Karpas-422 (cell line): ENCODE measurements around the gene GPD1. TPM values are rescaled to one million over a fixed set of nuclear protein-coding genes. Genes with fewer than 3 reads are reported as not detected.

ENCODE experiments used
- DNase-seq: peaks from one replicate; pipeline ENCODE4 v3.0.0-alpha.2; 2015
- H2AFZ ChIP-seq: fragments of 200-600 bp; sonication (generic); 2 replicates; pipeline ENCODE4 v1.6.1; 2014; ENCODE audit warnings: antibody characterized with exemption, low read length, mixed read lengths
- H3K27ac ChIP-seq: fragments of 200-600 bp; sonication (generic); 2 replicates; pipeline ENCODE4 v1.5.1; 2014; ENCODE audit warnings: mild to moderate bottlenecking, low read length, moderate library complexity
- H3K27me3 ChIP-seq: fragments of 200-600 bp; sonication (generic); 2 replicates; pipeline ENCODE4 v1.6.1; 2014; ENCODE audit warnings: low read length, mixed read lengths
- H3K36me3 ChIP-seq: fragments of 200-600 bp; sonication (generic); 2 replicates; pipeline ENCODE4 v1.6.1; 2014; ENCODE audit warnings: low read length, mixed read lengths; ENCODE audit not compliant: insufficient read depth
- H3K4me1 ChIP-seq: fragments of 200-600 bp; sonication (generic); 2 replicates; pipeline ENCODE4 v1.6.1; 2014; ENCODE audit warnings: mild to moderate bottlenecking, low read length, mixed read lengths
- H3K4me2 ChIP-seq: fragments of 200-600 bp; sonication (generic); 2 replicates; pipeline ENCODE4 v1.6.1; 2014; ENCODE audit warnings: low read length, low read depth, mild to moderate bottlenecking; ENCODE audit not compliant: poor library complexity, severe bottlenecking
- H3K4me3 ChIP-seq: fragments of 200-600 bp; sonication (generic); 2 replicates; pipeline ENCODE4 v1.5.1; 2014; ENCODE audit warnings: mild to moderate bottlenecking, antibody characterized with exemption, low read length, mixed read lengths
- H3K79me2 ChIP-seq: fragments of 200-600 bp; sonication (generic); 2 replicates; pipeline ENCODE4 v1.6.1; 2014; ENCODE audit warnings: mild to moderate bottlenecking, low read length, mixed read lengths
- H3K9ac ChIP-seq: fragments of 200-600 bp; sonication (generic); 2 replicates; pipeline ENCODE4 v1.6.0; 2014; ENCODE audit warnings: low read length
- H3K9me2 ChIP-seq: fragments of 200-600 bp; sonication (generic), shearing (Covaris generic); replicated peaks from 2 replicates; pipeline ENCODE4 v1.6.0; 2014; ENCODE audit warnings: mild to moderate bottlenecking, low read length, moderate library complexity; ENCODE audit not compliant: insufficient read depth
- H3K9me3 ChIP-seq: fragments of 300-700, 200-600 bp; sonication (generic); 2 replicates; pipeline ENCODE4 v1.6.1; 2014; ENCODE audit warnings: low read length, mixed read lengths
- H4K20me1 ChIP-seq: fragments of 200-600 bp; sonication (generic); 2 replicates; pipeline ENCODE4 v1.6.1; 2014; ENCODE audit warnings: mild to moderate bottlenecking, antibody characterized with exemption, low read length, low read depth; ENCODE audit not compliant: insufficient read depth
- total RNA-seq: library from RNA; depleted of rRNA; stranded (reverse); fragments of >200 nt; shearing (Covaris generic); gene quantifications from 2 replicates; pipeline ENCODE4 v1.2.3, GENCODE V29; 2014; ENCODE audit warnings: low replicate concordance

Gene GPD1
- total RNA-seq, 1 experiment from 2014 or later = 1.0 TPM

- peaks cover 8% of the 10 kb centered on the region; the same call in 1 of the 2 replicates for H3K36me3 ChIP-seq
- no peaks in the 10 kb centered on the region for H3K27me3 ChIP-seq
- no peaks in the 10 kb centered on the region for H3K79me2 ChIP-seq
- H3K4me1 ChIP-seq = peaks cover 54% of the 10 kb centered on the region
- DNase-seq = no peak
- no peak overlapping the region for H2AFZ ChIP-seq
- no peak overlapping the region for H3K4me3 ChIP-seq
- no peak overlapping the region for H3K9ac ChIP-seq
- H3K27ac ChIP-seq = no peak overlapping the region
- H4K20me1 ChIP-seq = no peaks in the 10 kb centered on the region
- H3K9me3 ChIP-seq = no peaks in the 10 kb centered on the region
- H3K4me2 ChIP-seq = no peak overlapping the region
- no peaks in the 10 kb centered on the region for H3K9me2 ChIP-seq
Observed at GRCh38 chr12:50105913-50106450, 2.2 kb downstream of the GPD1 start.

DNA sequence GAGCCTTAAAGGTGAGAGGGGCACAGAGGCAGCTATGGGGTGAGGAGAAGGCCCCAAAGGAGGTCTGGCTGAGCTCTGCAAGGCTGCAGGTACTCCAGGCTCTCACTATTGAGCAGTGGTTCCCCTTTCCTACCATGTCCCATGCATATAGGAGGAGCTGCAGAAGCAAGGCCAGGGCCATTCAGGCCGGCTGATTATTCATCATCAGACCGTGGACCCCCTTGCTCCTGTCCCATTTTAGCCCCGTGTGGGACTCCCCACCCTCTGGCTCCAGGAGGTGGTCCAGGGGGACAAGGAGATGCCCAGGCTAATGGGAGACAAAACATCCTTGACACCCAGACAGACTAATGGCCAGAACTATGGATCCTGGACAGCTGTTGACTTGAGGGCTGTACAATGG, 3.1 kb downstream of the GPD1 start:
- H3K79me2 ChIP-seq = no peaks in the 10 kb centered on the region
- H2AFZ ChIP-seq = no peak overlapping the region
- H3K9ac ChIP-seq = no peak overlapping the region
- no peak overlapping the region for H3K27ac ChIP-seq
- H3K9me2 ChIP-seq = no peaks in the 10 kb centered on the region
- H3K27me3 ChIP-seq = no peaks in the 10 kb centered on the region
- DNase-seq = no peak
- no peak overlapping the region for H3K4me2 ChIP-seq
- H3K9me3 ChIP-seq = no peaks in the 10 kb centered on the region
- no peak overlapping the region for H3K4me3 ChIP-seq
- peaks cover 51% of the 10 kb centered on the region for H3K4me1 ChIP-seq
- H3K36me3 ChIP-seq = peaks cover 2% of the 10 kb centered on the region; the same call in 1 of the 2 replicates
- H4K20me1 ChIP-seq = no peaks in the 10 kb centered on the region

DNA sequence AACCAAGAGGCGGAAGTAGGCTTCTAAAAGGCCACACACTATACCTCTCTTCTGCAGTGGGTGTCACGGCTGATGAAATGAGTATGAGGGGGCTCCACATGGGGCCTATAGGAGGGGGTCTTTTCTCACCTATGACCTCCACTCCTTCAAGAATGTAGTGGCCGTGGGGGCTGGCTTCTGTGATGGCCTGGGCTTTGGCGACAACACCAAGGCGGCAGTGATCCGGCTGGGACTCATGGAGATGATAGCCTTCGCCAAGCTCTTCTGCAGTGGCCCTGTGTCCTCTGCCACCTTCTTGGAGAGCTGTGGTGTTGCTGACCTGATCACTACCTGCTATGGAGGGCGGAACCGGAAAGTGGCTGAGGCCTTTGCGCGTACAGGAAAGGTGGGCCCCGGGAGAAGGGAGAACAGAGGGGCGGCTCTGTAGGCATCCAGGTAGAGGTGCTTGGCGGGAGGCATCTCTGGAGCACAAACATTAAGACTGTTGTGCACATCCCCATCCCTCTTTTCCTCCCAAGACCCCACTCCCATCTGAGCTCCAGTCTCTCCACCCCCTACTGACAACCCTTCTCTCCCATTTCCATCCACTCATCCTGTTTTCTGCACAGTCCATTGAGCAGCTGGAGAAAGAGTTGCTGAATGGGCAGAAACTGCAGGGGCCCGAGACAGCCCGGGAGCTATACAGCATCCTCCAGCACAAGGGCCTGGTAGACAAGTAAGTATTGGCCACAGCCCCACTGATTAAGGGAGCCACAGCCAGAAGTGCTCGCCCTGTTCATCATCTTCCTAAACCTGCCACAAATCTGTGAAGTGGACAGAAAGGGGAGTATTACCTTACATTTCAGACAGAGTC, 3.8 kb downstream of the GPD1 start:
- H3K27ac ChIP-seq = no peak overlapping the region
- H3K9me2 ChIP-seq = no peaks in the 10 kb centered on the region
- no peak overlapping the region for H2AFZ ChIP-seq
- no peak overlapping the region for H3K9ac ChIP-seq
- no peaks in the 10 kb centered on the region for H3K27me3 ChIP-seq
- H3K4me3 ChIP-seq = no peak overlapping the region
- 0 out of 2 replicates have a peak, but pooled peaks cover 2% of the 10 kb centered on the region for H4K20me1 ChIP-seq
- no peak for DNase-seq
- H3K36me3 ChIP-seq = no peaks in the 10 kb centered on the region
- no peaks in the 10 kb centered on the region for H3K9me3 ChIP-seq
- peaks cover 5% of the 10 kb centered on the region for H3K79me2 ChIP-seq
- no peak overlapping the region for H3K4me2 ChIP-seq
- peaks cover 44% of the 10 kb centered on the region for H3K4me1 ChIP-seq

GRCh38 chr12:50109319-50109718, 5.5 kb downstream of the GPD1 start:
- H3K4me1 ChIP-seq = peaks cover 33% of the 10 kb centered on the region
- H4K20me1 ChIP-seq = 0 out of 2 replicates have a peak, but pooled peaks cover 2% of the 10 kb centered on the region
- no peak for DNase-seq
- no peaks in the 10 kb centered on the region for H3K27me3 ChIP-seq
- H3K79me2 ChIP-seq = peaks cover 20% of the 10 kb centered on the region
- H3K9me3 ChIP-seq = no peaks in the 10 kb centered on the region
- H3K4me2 ChIP-seq = peak overlapping the region; percentile 99
- no peak overlapping the region for H2AFZ ChIP-seq
- H3K36me3 ChIP-seq = 0 out of 2 replicates have a peak, but pooled peaks cover 1% of the 10 kb centered on the region
- H3K9me2 ChIP-seq = no peaks in the 10 kb centered on the region
- H3K27ac ChIP-seq = peak overlapping the region; percentile 96
- peak overlapping the region; percentile 71 for H3K4me3 ChIP-seq
- peak overlapping the region; percentile 76 for H3K9ac ChIP-seq

DNA sequence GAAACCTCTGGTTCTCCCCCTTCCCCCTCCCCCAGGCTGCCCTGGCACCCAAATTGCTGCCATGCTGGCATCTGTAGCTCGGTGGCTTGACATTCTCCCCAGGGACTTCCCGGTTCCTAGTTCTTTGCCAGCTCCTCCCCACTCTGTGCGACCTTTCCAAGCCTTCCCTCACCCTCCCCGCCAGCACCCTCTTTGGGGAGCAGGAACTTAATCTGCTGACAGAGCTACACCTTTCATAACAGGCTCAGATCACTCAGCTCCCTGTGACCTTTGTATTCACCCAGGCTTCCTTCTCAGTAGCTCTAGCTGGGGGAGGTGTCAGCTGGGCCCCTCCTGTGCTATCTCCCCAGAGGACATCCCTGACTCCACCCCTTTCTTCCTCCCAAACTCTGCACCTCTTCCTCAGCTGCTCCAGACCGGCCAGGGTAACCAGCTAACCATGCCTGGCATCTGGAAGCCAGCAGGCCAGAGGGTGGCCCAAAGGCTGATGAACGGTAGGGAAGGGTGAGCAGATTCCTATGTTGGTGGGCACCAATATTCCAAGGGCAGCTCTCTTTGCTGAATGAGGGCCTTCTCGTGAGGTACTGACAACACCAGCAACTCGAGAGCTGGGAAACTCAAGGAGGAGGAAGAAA, 6.4 kb downstream of the GPD1 start:
- H3K36me3 ChIP-seq = 0 out of 2 replicates have a peak, but pooled peaks cover 3% of the 10 kb centered on the region
- H3K4me2 ChIP-seq = peak overlapping the region; percentile 99
- H3K27me3 ChIP-seq = no peaks in the 10 kb centered on the region
- H2AFZ ChIP-seq = peak overlapping the region; percentile 31; the same call in 1 of the 2 replicates
- H3K27ac ChIP-seq = peak overlapping the region; percentile 96
- no peaks in the 10 kb centered on the region for H3K9me2 ChIP-seq
- DNase-seq = peak; percentile 84
- H3K9ac ChIP-seq = peak overlapping the region; percentile 76
- no peaks in the 10 kb centered on the region for H3K9me3 ChIP-seq
- H4K20me1 ChIP-seq = 0 out of 2 replicates have a peak, but pooled peaks cover 2% of the 10 kb centered on the region
- H3K4me1 ChIP-seq = peaks cover 31% of the 10 kb centered on the region
- H3K4me3 ChIP-seq = peak overlapping the region; percentile 71
- peaks cover 28% of the 10 kb centered on the region for H3K79me2 ChIP-seq

DNA sequence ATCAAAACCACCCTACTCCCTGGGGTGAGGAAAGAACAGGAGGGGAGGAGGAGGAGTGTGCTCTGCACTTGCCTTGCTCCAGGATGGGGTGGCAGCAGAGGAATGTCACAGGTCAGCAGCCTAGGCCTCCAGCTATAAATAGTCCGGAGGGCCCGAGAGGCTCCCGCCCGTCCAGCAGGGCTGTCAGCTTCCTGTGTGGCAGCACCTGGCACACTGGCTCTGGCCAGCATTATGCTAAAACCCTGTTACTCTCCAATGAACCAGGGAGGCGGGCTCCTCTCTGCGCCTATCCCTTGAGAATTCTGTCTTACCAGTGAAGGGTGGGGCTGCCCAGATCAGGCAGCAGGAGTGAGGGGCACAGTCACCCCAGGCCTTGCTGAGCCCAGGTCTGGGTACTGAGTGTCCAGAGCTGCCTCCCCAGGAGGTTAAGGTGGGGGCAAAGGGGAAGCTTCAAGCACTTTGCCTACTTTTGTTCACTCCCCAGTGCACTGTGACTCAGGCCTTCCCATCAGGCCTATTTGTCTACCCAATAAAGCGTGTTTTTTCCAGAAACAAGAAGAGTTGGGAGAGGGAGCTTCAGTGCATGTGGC, 7.0 kb downstream of the GPD1 start:
- Histone ChIP-seq H3K4me1 (peaks cover 31% of the 10 kb centered on the region), H3K9me3 (no peaks in the 10 kb centered on the region), H3K9ac (peak overlapping the region; percentile 76), H3K4me3 (peak overlapping the region; percentile 71), H3K9me2 (no peaks in the 10 kb centered on the region), H3K4me2 (peak overlapping the region; percentile 99), H4K20me1 (0 out of 2 replicates have a peak, but pooled peaks cover 2% of the 10 kb centered on the region), H3K36me3 (peaks cover 6% of the 10 kb centered on the region; the same call in 1 of the 2 replicates), H3K79me2 (peaks cover 34% of the 10 kb centered on the region), H3K27me3 (no peaks in the 10 kb centered on the region), H2AFZ (peak overlapping the region; percentile 31; the same call in 1 of the 2 replicates), H3K27ac (peak overlapping the region; percentile 96)
- peak; percentile 95 for DNase-seq

- Histone ChIP-seq H3K4me2 (peak overlapping the region; percentile 99), H3K4me3 (peak overlapping the region; percentile 71)
Observed at GRCh38 chr12:50111395-50111692, 7.5 kb downstream of the GPD1 start.

More at GRCh38 chr12:50111395-50111692, 7.5 kb downstream of the GPD1 start:
- peaks cover 31% of the 10 kb centered on the region for H3K4me1 ChIP-seq
- no peaks in the 10 kb centered on the region for H3K9me2 ChIP-seq
- DNase-seq = no peak
- 0 out of 2 replicates have a peak, but pooled peaks cover 2% of the 10 kb centered on the region for H4K20me1 ChIP-seq
- H3K79me2 ChIP-seq = peaks cover 39% of the 10 kb centered on the region
- H3K36me3 ChIP-seq = peaks cover 9% of the 10 kb centered on the region; the same call in 1 of the 2 replicates
- H3K27ac ChIP-seq = peak overlapping the region; percentile 96
- H2AFZ ChIP-seq = no peak overlapping the region; the same call in 1 of the 2 replicates
- no peaks in the 10 kb centered on the region for H3K9me3 ChIP-seq
- no peaks in the 10 kb centered on the region for H3K27me3 ChIP-seq
- peak overlapping the region; percentile 76 for H3K9ac ChIP-seq
